Caco-2 (cell line): ENCODE measurements around the gene SAMD5. TPM values are rescaled to one million over a fixed set of nuclear protein-coding genes. Genes with fewer than 3 reads are reported as not detected.

Experiments used
- BruUV-seq: library from RNA; stranded (reverse); fragments of 400-500 nt; replicated peaks from 2 replicates; lab custom pipeline; 2021; lab: Mats Ljungman, UMichigan
- CTCF ChIA-PET: fragments of 300-600 bp; sonication (Branson Sonifier 250); formaldehyde crosslinking; loops from one replicate; lab custom pipeline; 2022; ENCODE audit warnings: antibody characterized with exemption; lab: Charles Lee
- POLR2A ChIA-PET: fragments of 300-600 bp; sonication (Branson Sonifier 250); formaldehyde crosslinking; loops from one replicate; lab custom pipeline; 2022; ENCODE audit warnings: antibody characterized with exemption; lab: Charles Lee
- DNase-seq, 2 experiments: peaks; one replicate each; pipeline versions ENCODE4 v3.0.0 to v3.0.0-alpha.2; 2020 to 2022
- H3K27me3 ChIP-seq: replicated peaks from 2 replicates; pipeline ENCODE4 v1.6.0; 2011; ENCODE audit warnings: low read length; ENCODE audit not compliant: control insufficient read depth, insufficient read depth
- H3K36me3 ChIP-seq: 2 replicates; pipeline ENCODE4 v1.5.1; 2011; ENCODE audit warnings: low read length; ENCODE audit not compliant: control insufficient read depth, insufficient read depth
- H3K4me1 ChIP-seq: fragments of 250-450 bp; sonication (Bioruptor Pico); 2 replicates; pipeline ENCODE4 v1.5.1; 2020; ENCODE audit warnings: mild to moderate bottlenecking
- H3K4me3 ChIP-seq: 2 replicates; pipeline ENCODE4 v1.5.1; 2011; ENCODE audit warnings: low read depth, mild to moderate bottlenecking, control low read depth, low read length
- H3K9me3 ChIP-seq: fragments of 250-450 bp; sonication (Bioruptor Pico); 2 replicates; pipeline ENCODE4 v1.5.1; 2020; ENCODE audit warnings: mild to moderate bottlenecking, moderate library complexity
- H3K27ac Mint-ChIP-seq: one replicate; pipeline ENCODE4 v1.8.0; 2022; ENCODE audit warnings: mixed read lengths; ENCODE audit not compliant: unreplicated experiment
- H3K27me3 Mint-ChIP-seq: one replicate; pipeline ENCODE4 v1.8.0; 2022; ENCODE audit warnings: mixed read lengths; ENCODE audit not compliant: insufficient read depth, unreplicated experiment
- H3K36me3 Mint-ChIP-seq: one replicate; pipeline ENCODE4 v1.8.0; 2022; ENCODE audit warnings: mild to moderate bottlenecking, mixed read lengths; ENCODE audit not compliant: insufficient read depth, unreplicated experiment
- H3K4me1 Mint-ChIP-seq: one replicate; pipeline ENCODE4 v1.8.0; 2022; ENCODE audit warnings: low read depth, mixed read lengths; ENCODE audit not compliant: unreplicated experiment
- H3K4me3 Mint-ChIP-seq: one replicate; pipeline ENCODE4 v1.8.0; 2022; ENCODE audit warnings: mild to moderate bottlenecking, moderate library complexity, mixed read lengths; ENCODE audit not compliant: unreplicated experiment
- H3K9me3 Mint-ChIP-seq: one replicate; pipeline ENCODE4 v1.8.0; 2022; ENCODE audit warnings: mixed read lengths; ENCODE audit not compliant: unreplicated experiment
- CTCF ChIP-seq, 2 experiments: fragments of 200-600 bp in 1 of 2; IDR thresholded peaks; 1 replicate in 1 of 2; 2 replicates in 1 of 2; pipeline versions ENCODE4 v1.5.1 to v1.8.0; 2011 to 2022; ENCODE audit warnings: antibody characterized with exemption in 1 of 2, control low read depth in 1 of 2, inconsistent platforms in 1 of 2, low read depth in 1 of 2, low read length in 1 of 2, mild to moderate bottlenecking in 1 of 2, moderate library complexity in 1 of 2; ENCODE audit not compliant: insufficient read depth in 1 of 2, severe bottlenecking in 1 of 2, unreplicated experiment in 1 of 2
- intact Hi-C: fragments of 100-400 bp; cut with micrococcal nuclease; formaldehyde crosslinking; loops from one replicate; pipeline ENCODE4 v1.10.0; 2022; ENCODE audit not compliant: unreplicated experiment
- total RNA-seq: library from RNA; stranded (reverse); gene quantifications from 2 replicates; pipeline ENCODE4 v1.2.3, GENCODE V29; 2022

The SAMD5 gene
- total RNA-seq, 1 experiment from 2014 or later = 13.4 TPM

- H3K27ac Mint-ChIP-seq = no peak overlapping the region
- intact Hi-C loops = no loop called here
- Histone ChIP-seq H3K27me3 (no peaks in the 10 kb centered on the region), H3K4me3 (no peak overlapping the region), H3K36me3 (no peaks in the 10 kb centered on the region), H3K4me1 (peaks cover 3% of the 10 kb centered on the region; the same call in 1 of the 2 replicates), H3K9me3 (no peaks in the 10 kb centered on the region)
- ChIA-PET POLR2A (no interaction called here), CTCF (no interaction called here)
- no peaks in the 10 kb centered on the region for H3K36me3 Mint-ChIP-seq
- DNase-seq = no peak
- no peaks in the 10 kb centered on the region for H3K27me3 Mint-ChIP-seq
- no TSS peak for BruUV-seq
- TF ChIP-seq CTCF (IDR thresholded peaks at IDR 0.05; ENCODE audit: insufficient read depth in 1 of 2, low read depth in 1 of 2, low read length in 1 of 2, severe bottlenecking in 1 of 2, unreplicated experiment in 1 of 2) = no peak
- H3K9me3 Mint-ChIP-seq = no peaks in the 10 kb centered on the region
- H3K4me1 Mint-ChIP-seq = no peaks in the 10 kb centered on the region
- no peak overlapping the region for H3K4me3 Mint-ChIP-seq
These were observed 56.1 kb downstream of the SAMD5 start for GRCh38 chr6:147564556-147564955.

- no peaks in the 10 kb centered on the region for H3K4me1 Mint-ChIP-seq
- DNase-seq = no peak
- BruUV-seq = no TSS peak
- Histone ChIP-seq H3K36me3 (no peaks in the 10 kb centered on the region), H3K4me1 (peaks cover 3% of the 10 kb centered on the region; the same call in 1 of the 2 replicates), H3K4me3 (no peak overlapping the region), H3K27me3 (no peaks in the 10 kb centered on the region), H3K9me3 (no peaks in the 10 kb centered on the region)
- no peaks in the 10 kb centered on the region for H3K36me3 Mint-ChIP-seq
- no peaks in the 10 kb centered on the region for H3K27me3 Mint-ChIP-seq
- POLR2A ChIA-PET = no interaction called here
- no peak overlapping the region for H3K4me3 Mint-ChIP-seq
- no peaks in the 10 kb centered on the region for H3K9me3 Mint-ChIP-seq
- H3K27ac Mint-ChIP-seq = no peak overlapping the region
- TF ChIP-seq CTCF (IDR thresholded peaks at IDR 0.05; ENCODE audit: insufficient read depth in 1 of 2, low read depth in 1 of 2, low read length in 1 of 2, severe bottlenecking in 1 of 2, unreplicated experiment in 1 of 2) = no peak
- CTCF ChIA-PET = no interaction called here
- intact Hi-C loops = no loop called here
These were observed 57.9 kb downstream of the SAMD5 start for GRCh38 chr6:147566244-147566898.

- Histone ChIP-seq H3K4me3 (no peak overlapping the region), H3K9me3 (no peaks in the 10 kb centered on the region), H3K4me1 (peaks cover 3% of the 10 kb centered on the region; the same call in 1 of the 2 replicates), H3K27me3 (no peaks in the 10 kb centered on the region), H3K36me3 (no peaks in the 10 kb centered on the region)
- Mint-ChIP-seq H3K9me3 (no peaks in the 10 kb centered on the region), H3K27ac (no peak overlapping the region), H3K36me3 (no peaks in the 10 kb centered on the region), H3K27me3 (no peaks in the 10 kb centered on the region), H3K4me1 (no peaks in the 10 kb centered on the region), H3K4me3 (no peak overlapping the region)
- BruUV-seq = no TSS peak
- ChIA-PET POLR2A (no interaction called here), CTCF (no interaction called here)
- TF ChIP-seq CTCF (IDR thresholded peaks at IDR 0.05; ENCODE audit: insufficient read depth in 1 of 2, low read depth in 1 of 2, low read length in 1 of 2, severe bottlenecking in 1 of 2, unreplicated experiment in 1 of 2) = no peak
- no peak for DNase-seq
- intact Hi-C loops = no loop called here
These were observed 58.8 kb downstream of the SAMD5 start for GRCh38 chr6:147567141-147567805.
